ENCODE results near the gene TACC3. TPM values are rescaled to one million over a fixed set of nuclear protein-coding genes. Genes with fewer than 3 reads are reported as not detected.

Gene TACC3
- total RNA-seq, 1 experiment from 2014 or later: 156 TPM

GRCh38 chr4:1755297-1755696, 34.0 kb downstream of the TACC3 start:
- Histone ChIP-seq H3K79me2 (ENCODE audit: insufficient read depth, low read length) (no peaks in the 10 kb centered on the region), H4K8ac (replicated peaks; ENCODE audit: insufficient read length, low read depth, low read length) (no peak overlapping the region), H3K27me3 (ENCODE audit: insufficient read depth, low read length) (no peaks in the 10 kb centered on the region), H3K79me1 (ENCODE audit: insufficient read depth, low read depth, low read length, poor library complexity, severe bottlenecking) (no peaks in the 10 kb centered on the region), H3K9me3 (ENCODE audit: control insufficient read depth, low read depth, low read length) (no peaks in the 10 kb centered on the region), H3K23me2 (ENCODE audit: insufficient read length, low read depth, low read length, poor library complexity, severe bottlenecking) (no peaks in the 10 kb centered on the region), H4K20me1 (ENCODE audit: control insufficient read depth, insufficient read depth, insufficient read length) (no peaks in the 10 kb centered on the region), H4K91ac (ENCODE audit: insufficient read length, low read depth, low read length) (no peak overlapping the region), H3K9ac (ENCODE audit: extremely low read depth, insufficient read length, low read length) (no peak overlapping the region), H3K4me2 (ENCODE audit: insufficient read depth, insufficient read length, low read length) (no peak overlapping the region), H2BK120ac (ENCODE audit: low read depth, low read length, poor library complexity, severe bottlenecking) (no peak overlapping the region), H3K14ac (ENCODE audit: insufficient read depth, low read length) (no peak overlapping the region), H3T11ph (ENCODE audit: low read length) (no peak overlapping the region), H2BK5ac (ENCODE audit: insufficient read length, low read length) (no peak overlapping the region), H3K56ac (ENCODE audit: insufficient read length, low read depth, low read length) (no peak overlapping the region), H2BK20ac (ENCODE audit: low read depth, low read length, poor library complexity, severe bottlenecking) (no peak overlapping the region), H2BK15ac (ENCODE audit: low read depth, low read length) (no peak overlapping the region), H3K23ac (ENCODE audit: insufficient read length, low read depth, low read length) (no peak overlapping the region), H3K4ac (ENCODE audit: low read depth, low read length) (no peak overlapping the region), H3K4me1 (ENCODE audit: insufficient read depth, low read length) (no peaks in the 10 kb centered on the region), H2AK5ac (ENCODE audit: insufficient read length, low read length) (no peak overlapping the region), H2AFZ (ENCODE audit: low read length) (no peak overlapping the region), H3K27ac (ENCODE audit: insufficient read length, low read depth, low read length) (no peak overlapping the region), H4K5ac (ENCODE audit: insufficient read length, low read depth, low read length) (no peak overlapping the region), H3K18ac (ENCODE audit: insufficient read length, low read depth, low read length) (no peak overlapping the region), H2BK12ac (ENCODE audit: insufficient read length, low read depth, low read length) (no peak overlapping the region)
- H3K36me3 Mint-ChIP-seq (ENCODE audit: insufficient read depth in 1 of 3, low read depth in 3 of 3): no peaks in the 10 kb centered on the region
- no peak for TF ChIP-seq CTCF (conservative IDR thresholded peaks at IDR 0.05)
- DNase-seq: no peak
- no peaks in the 10 kb centered on the region for H3K9me3 Mint-ChIP-seq
- no peak overlapping the region for H3K4me3 Mint-ChIP-seq
- H3K4me1 Mint-ChIP-seq: peaks cover 8 to 21% of the 10 kb centered on the region in 2 experiments
- no CpG with 5 or more reads among the region's 17 CpGs for WGBS (ENCODE audit: extremely low coverage, insufficient read length, low lambda C conversion rate)
- no peak overlapping the region for H3K27ac Mint-ChIP-seq
- H3K27me3 Mint-ChIP-seq (ENCODE audit: low read depth): no peaks in the 10 kb centered on the region; the same call in 1 of the 2 replicates
